Neutrophil (primary cell): Measurements from ENCODE around the gene CHRM4.

ENCODE experiments used
- H3K27ac ChIP-seq: fragments of 200-600 bp; sonication (generic); 2 replicates; pipeline ENCODE4 v1.5.1; 2016; ENCODE audit warnings: mild to moderate bottlenecking, moderate library complexity
- H3K27me3 ChIP-seq: fragments of 200-600 bp; sonication (generic); 2 replicates; pipeline ENCODE4 v1.6.0; 2016; ENCODE audit warnings: mild to moderate bottlenecking
- H3K36me3 ChIP-seq: fragments of 200-600 bp; sonication (generic); 2 replicates; pipeline ENCODE4 v1.5.1; 2017
- H3K4me1 ChIP-seq, 2 experiments: fragments of 200-600 bp in 1 of 2; sonication (generic) in 1 of 2; 1 replicate in 1 of 2; 2 replicates in 1 of 2; pipeline versions ENCODE4 v1.5.1 to v1.6.1; 2013 to 2016; ENCODE audit warnings: low read depth in 1 of 2, low read length in 1 of 2, mild to moderate bottlenecking in 1 of 2, moderate library complexity in 1 of 2; ENCODE audit not compliant: control insufficient read depth in 1 of 2, insufficient read depth in 1 of 2
- H3K4me3 ChIP-seq, 2 experiments: fragments of 200-600 bp in 1 of 2; sonication (generic) in 1 of 2; 1 replicate in 1 of 2; 2 replicates in 1 of 2; pipeline ENCODE4 v1.5.1; 2013 to 2016; ENCODE audit warnings: low read depth in 1 of 2, low read length in 1 of 2, mild to moderate bottlenecking in 1 of 2, moderate library complexity in 1 of 2
- H3K9me3 ChIP-seq: fragments of 200-600 bp; sonication (generic); 2 replicates; pipeline ENCODE4 v1.5.1; 2016
- CTCF ChIP-seq: fragments of 200-600 bp; sonication (generic); IDR thresholded peaks from 2 replicates; pipeline ENCODE4 v1.5.1; 2016; ENCODE audit warnings: antibody characterized with exemption

CHRM4 gene

GRCh38 chr11:46413760-46414465 is 22.3 kb upstream of the CHRM4 start:
- no peak for TF ChIP-seq CTCF
- H3K4me3 ChIP-seq = no peak overlapping the region
- no peaks in the 10 kb centered on the region for H3K9me3 ChIP-seq
- H3K27me3 ChIP-seq = no peaks in the 10 kb centered on the region
- peaks cover 63% of the 10 kb centered on the region for H3K36me3 ChIP-seq
- H3K4me1 ChIP-seq = no peaks in the 10 kb centered on the region
- no peak overlapping the region for H3K27ac ChIP-seq

GRCh38 chr11:46410021-46410420 is 18.4 kb upstream of the CHRM4 start:
- Histone ChIP-seq H3K4me1 (no peaks in the 10 kb centered on the region), H3K27me3 (no peaks in the 10 kb centered on the region), H3K4me3 (no peak overlapping the region), H3K9me3 (no peaks in the 10 kb centered on the region), H3K36me3 (peaks cover 74% of the 10 kb centered on the region), H3K27ac (no peak overlapping the region)
- no peak for TF ChIP-seq CTCF

- H3K27me3 ChIP-seq = no peaks in the 10 kb centered on the region
- no peaks in the 10 kb centered on the region for H3K4me1 ChIP-seq
- TF ChIP-seq CTCF = no peak
- peaks cover 74% of the 10 kb centered on the region for H3K36me3 ChIP-seq
- no peak overlapping the region for H3K4me3 ChIP-seq
- no peak overlapping the region for H3K27ac ChIP-seq
- H3K9me3 ChIP-seq = no peaks in the 10 kb centered on the region
Observed at GRCh38 chr11:46408407-46408986, 16.9 kb upstream of the CHRM4 start.

GRCh38 chr11:46407635-46408034 is 16.1 kb upstream of the CHRM4 start:
- no peaks in the 10 kb centered on the region for H3K4me1 ChIP-seq
- H3K36me3 ChIP-seq = peaks cover 76% of the 10 kb centered on the region
- H3K27me3 ChIP-seq = no peaks in the 10 kb centered on the region
- no peak for TF ChIP-seq CTCF
- no peak overlapping the region for H3K27ac ChIP-seq
- H3K4me3 ChIP-seq = no peak overlapping the region
- no peaks in the 10 kb centered on the region for H3K9me3 ChIP-seq

- H3K9me3 ChIP-seq = no peaks in the 10 kb centered on the region
- H3K36me3 ChIP-seq = peaks cover 61% of the 10 kb centered on the region
- H3K4me3 ChIP-seq = no peak overlapping the region
- no peak overlapping the region for H3K27ac ChIP-seq
- no peak for TF ChIP-seq CTCF
- no peaks in the 10 kb centered on the region for H3K4me1 ChIP-seq
- H3K27me3 ChIP-seq = no peaks in the 10 kb centered on the region
Observed at GRCh38 chr11:46404476-46405017, 13.0 kb upstream of the CHRM4 start.
